HG03439 (cell line): Measurements from ENCODE around the gene SPDYE5.

Source experiments
- ATAC-seq: cut with Tn5 transposase; IDR thresholded peaks from one replicate; pipeline ENCODE4 v1.9.1; 2021; ENCODE audit warnings: mild to moderate bottlenecking, moderate library complexity; ENCODE audit not compliant: unreplicated experiment

The SPDYE5 gene

DNA sequence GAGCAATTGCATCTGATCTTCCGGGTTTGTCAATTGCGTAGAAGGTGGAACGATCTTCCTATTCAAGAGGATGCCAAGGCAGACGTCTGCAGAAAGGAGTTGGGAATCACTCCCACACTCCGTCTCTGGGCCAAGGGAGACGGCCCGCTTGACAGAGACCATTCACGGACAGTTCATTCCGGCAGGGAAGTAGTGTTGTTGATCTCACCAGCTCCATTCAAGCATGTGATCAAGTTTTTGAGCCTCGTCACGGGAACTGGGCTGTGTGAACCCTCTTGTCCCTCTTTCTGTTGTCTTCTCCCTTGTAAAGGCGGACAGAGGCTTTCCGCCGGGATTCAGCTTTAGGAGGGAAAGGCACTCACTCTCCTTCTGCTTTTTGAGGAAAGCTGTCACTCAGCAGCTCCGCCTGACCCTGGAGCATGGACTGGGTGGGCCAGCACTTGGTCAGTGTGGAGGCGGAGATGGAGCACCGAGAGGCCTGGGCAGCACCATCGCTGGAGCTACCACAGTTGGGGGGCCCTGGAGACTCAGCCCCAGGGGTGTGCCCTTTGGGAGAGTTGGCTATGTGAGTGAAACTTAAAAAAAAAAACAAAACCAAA lies 44.9 kb downstream of the SPDYE5 start:
- no peak for ATAC-seq

DNA sequence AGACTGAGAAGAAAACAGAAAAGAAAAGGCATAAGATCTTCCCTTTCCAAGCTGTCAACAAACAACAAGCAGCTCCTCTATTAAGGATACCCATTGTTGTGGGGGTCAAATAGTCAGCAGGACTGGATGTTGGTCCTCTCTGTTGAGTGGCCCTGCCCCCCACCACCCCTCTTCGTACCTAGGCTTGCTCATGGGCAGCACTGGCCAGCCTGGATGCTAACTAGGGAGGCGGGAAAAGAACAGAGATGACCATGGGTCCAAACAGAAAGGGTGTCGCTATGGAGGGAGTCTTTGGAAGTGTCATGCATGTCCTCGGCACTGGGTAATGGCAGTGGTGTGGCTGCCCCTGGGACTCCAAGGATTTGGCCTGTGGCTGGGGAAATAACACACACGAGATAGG lies 45.6 kb downstream of the SPDYE5 start:
- no peak for ATAC-seq

GRCh38 chr7:75546237-75547015 lies 54.3 kb downstream of the SPDYE5 start:
- ATAC-seq = no peak
